Measurements from ENCODE around the gene CCDC61. TPM values are rescaled to one million over a fixed set of nuclear protein-coding genes. Genes with fewer than 3 reads are reported as not detected.

CCDC61 gene
- total and polyA plus RNA-seq, 2 experiments from 2014 or later: 5.8 to 8.8 TPM

GRCh38 chr19:46036744-46037128 lies 41.5 kb downstream of the CCDC61 start:
- H3K27me3 ChIP-seq: no peaks in the 10 kb centered on the region
- no peak for TF ChIP-seq CTCF (IDR thresholded peaks at IDR 0.05; ENCODE audit: low read depth, low read length)
- no peak overlapping the region for H3K4me3 ChIP-seq
- H3K36me3 ChIP-seq: no peaks in the 10 kb centered on the region
- no peaks in the 10 kb centered on the region for H3K4me1 ChIP-seq (ENCODE audit: low read depth)
- no peak for DNase-seq (ENCODE audit: low read depth in 1 of 2, low spot score in 1 of 2)
- H3K9me3 ChIP-seq (ENCODE audit: low read depth): no peaks in the 10 kb centered on the region
- H3K27ac ChIP-seq: no peak overlapping the region

- Histone ChIP-seq H3K9me3 (ENCODE audit: low read depth) (no peaks in the 10 kb centered on the region), H3K27ac (no peak overlapping the region), H3K36me3 (no peaks in the 10 kb centered on the region), H3K4me1 (ENCODE audit: low read depth) (no peaks in the 10 kb centered on the region), H3K27me3 (no peaks in the 10 kb centered on the region), H3K4me3 (no peak overlapping the region)
- no peak for TF ChIP-seq CTCF (IDR thresholded peaks at IDR 0.05; ENCODE audit: low read depth, low read length)
- DNase-seq (ENCODE audit: low read depth in 1 of 2, low spot score in 1 of 2): no peak
Observed at GRCh38 chr19:46040125-46040524, 44.9 kb downstream of the CCDC61 start.

GRCh38 chr19:46040952-46041500 lies 45.8 kb downstream of the CCDC61 start, which contains the start of gene IGFL4:
Gene IGFL4 (minus strand): TSS chr19:46041002. CDS start chr19:46040962, 40 bp downstream.
- no peak within 1 kb of the TSS for H3K27ac ChIP-seq

GRCh38 chr19:46042252-46042883 lies 47.1 kb downstream of the CCDC61 start:
- Histone ChIP-seq H3K9me3 (ENCODE audit: low read depth) (no peaks in the 10 kb centered on the region), H3K36me3 (no peaks in the 10 kb centered on the region), H3K27me3 (no peaks in the 10 kb centered on the region), H3K4me1 (ENCODE audit: low read depth) (no peaks in the 10 kb centered on the region), H3K4me3 (no peak overlapping the region), H3K27ac (no peak overlapping the region)
- no peak for DNase-seq (ENCODE audit: low read depth in 1 of 2, low spot score in 1 of 2)
- no peak for TF ChIP-seq CTCF (IDR thresholded peaks at IDR 0.05; ENCODE audit: low read depth, low read length)

More at GRCh38 chr19:46040952-46041500, 45.8 kb downstream of the CCDC61 start, which contains the start of gene IGFL4:
- TF ChIP-seq CTCF (IDR thresholded peaks at IDR 0.05; ENCODE audit: low read depth, low read length): no peak
- DNase-seq (ENCODE audit: low read depth in 1 of 2, low spot score in 1 of 2): no peak
- Histone ChIP-seq H3K4me1 (ENCODE audit: low read depth) (no peaks in the 10 kb centered on the region), H3K27me3 (no peaks in the 10 kb centered on the region), H3K4me3 (no peak within 1 kb of the TSS), H3K36me3 (no peaks in the 10 kb centered on the region), H3K9me3 (ENCODE audit: low read depth) (no peaks in the 10 kb centered on the region)

GRCh38 chr19:46043519-46043918 lies 48.3 kb downstream of the CCDC61 start:
- no peaks in the 10 kb centered on the region for H3K27me3 ChIP-seq
- H3K4me3 ChIP-seq: no peak overlapping the region
- H3K9me3 ChIP-seq (ENCODE audit: low read depth): no peaks in the 10 kb centered on the region
- TF ChIP-seq CTCF (IDR thresholded peaks at IDR 0.05; ENCODE audit: low read depth, low read length): no peak
- no peak overlapping the region for H3K27ac ChIP-seq
- no peak for DNase-seq (ENCODE audit: low read depth in 1 of 2, low spot score in 1 of 2)
- no peaks in the 10 kb centered on the region for H3K36me3 ChIP-seq
- H3K4me1 ChIP-seq (ENCODE audit: low read depth): no peaks in the 10 kb centered on the region
